Activated CD4-positive, alpha-beta T cell treated with anti-CD3 and anti-CD28 coated beads, Interleukin-2, amount 10 ng/mL, durations not matched to agents 7 days and 5 days (primary cell): ENCODE measurements around the gene TMIGD3. TPM values are rescaled to one million over a fixed set of nuclear protein-coding genes. Genes with fewer than 3 reads are reported as not detected.

Experiments
- CTCF ChIA-PET: fragments of 350-600 bp; sonication (Branson Sonifier 250); formaldehyde crosslinking; loops from one replicate; lab custom pipeline; 2021; ENCODE audit warnings: antibody characterized with exemption; lab: Charles Lee
- POLR2A ChIA-PET: fragments of 350-600 bp; sonication (Branson Sonifier 250); formaldehyde crosslinking; loops from one replicate; lab custom pipeline; 2021; ENCODE audit warnings: antibody characterized with exemption; lab: Charles Lee
- DNase-seq: peaks from one replicate; pipeline ENCODE4 v3.0.0-alpha.2; 2020
- H3K27ac Mint-ChIP-seq: one replicate; pipeline ENCODE4 v1.8.0; 2021; ENCODE audit warnings: mild to moderate bottlenecking, moderate library complexity, mixed read lengths
- H3K27me3 Mint-ChIP-seq: one replicate; pipeline ENCODE4 v1.8.0; 2021; ENCODE audit warnings: mixed read lengths
- H3K36me3 Mint-ChIP-seq: one replicate; pipeline ENCODE4 v1.8.0; 2021; ENCODE audit warnings: low read depth, mixed read lengths
- H3K4me1 Mint-ChIP-seq: one replicate; pipeline ENCODE4 v1.8.0; 2021; ENCODE audit warnings: mixed read lengths
- H3K4me3 Mint-ChIP-seq: one replicate; pipeline ENCODE4 v1.8.0; 2021; ENCODE audit warnings: mild to moderate bottlenecking, moderate library complexity, mixed read lengths
- H3K9me3 Mint-ChIP-seq: one replicate; pipeline ENCODE4 v1.8.0; 2021; ENCODE audit warnings: mixed read lengths
- total RNA-seq, 2 experiments: library from RNA; stranded (reverse); gene quantifications; one replicate each; pipeline ENCODE4 v1.2.3, GENCODE V29; 2021

TMIGD3 gene
- total RNA-seq, 2 experiments from 2014 or later, result not detected

- Mint-ChIP-seq H3K4me3 (no peak overlapping the region), H3K36me3 (no peaks in the 10 kb centered on the region), H3K27ac (no peak overlapping the region), H3K9me3 (no peaks in the 10 kb centered on the region), H3K4me1 (peaks cover 20% of the 10 kb centered on the region), H3K27me3 (peaks cover 2% of the 10 kb centered on the region)
- no peak for DNase-seq
- ChIA-PET CTCF (interaction anchor here (0.6 to 1.9 kb wide), 5 partner anchors 8 to 1488 kb away, joined by 3 to 11 read pairs (median 4); no protein-coding TSS in a partner anchor), POLR2A (no interaction called here)
Measured at GRCh38 chr1:111484391-111485026, 18.9 kb downstream of the TMIGD3 start.

- Mint-ChIP-seq H3K27me3 (peaks cover 2% of the 10 kb centered on the region), H3K4me1 (peaks cover 20% of the 10 kb centered on the region), H3K27ac (no peak overlapping the region), H3K4me3 (no peak overlapping the region), H3K9me3 (no peaks in the 10 kb centered on the region), H3K36me3 (peaks cover under 1% of the 10 kb centered on the region)
- CTCF ChIA-PET, result no interaction called here
- DNase-seq, result no peak
- POLR2A ChIA-PET, result no interaction called here
Measured at GRCh38 chr1:111483876-111484275, 19.6 kb downstream of the TMIGD3 start.

- Mint-ChIP-seq H3K4me1 (peaks cover 27% of the 10 kb centered on the region), H3K27ac (no peak overlapping the region), H3K9me3 (no peaks in the 10 kb centered on the region), H3K36me3 (peaks cover 7% of the 10 kb centered on the region), H3K27me3 (no peaks in the 10 kb centered on the region), H3K4me3 (no peak overlapping the region)
- POLR2A ChIA-PET, result no interaction called here
- no peak for DNase-seq
- CTCF ChIA-PET, result interaction anchor here (1.9 kb wide), 1 partner anchor 25 kb away, joined by 13 read pairs; no protein-coding TSS in a partner anchor
Measured at GRCh38 chr1:111483166-111483565, 20.3 kb downstream of the TMIGD3 start.

DNA sequence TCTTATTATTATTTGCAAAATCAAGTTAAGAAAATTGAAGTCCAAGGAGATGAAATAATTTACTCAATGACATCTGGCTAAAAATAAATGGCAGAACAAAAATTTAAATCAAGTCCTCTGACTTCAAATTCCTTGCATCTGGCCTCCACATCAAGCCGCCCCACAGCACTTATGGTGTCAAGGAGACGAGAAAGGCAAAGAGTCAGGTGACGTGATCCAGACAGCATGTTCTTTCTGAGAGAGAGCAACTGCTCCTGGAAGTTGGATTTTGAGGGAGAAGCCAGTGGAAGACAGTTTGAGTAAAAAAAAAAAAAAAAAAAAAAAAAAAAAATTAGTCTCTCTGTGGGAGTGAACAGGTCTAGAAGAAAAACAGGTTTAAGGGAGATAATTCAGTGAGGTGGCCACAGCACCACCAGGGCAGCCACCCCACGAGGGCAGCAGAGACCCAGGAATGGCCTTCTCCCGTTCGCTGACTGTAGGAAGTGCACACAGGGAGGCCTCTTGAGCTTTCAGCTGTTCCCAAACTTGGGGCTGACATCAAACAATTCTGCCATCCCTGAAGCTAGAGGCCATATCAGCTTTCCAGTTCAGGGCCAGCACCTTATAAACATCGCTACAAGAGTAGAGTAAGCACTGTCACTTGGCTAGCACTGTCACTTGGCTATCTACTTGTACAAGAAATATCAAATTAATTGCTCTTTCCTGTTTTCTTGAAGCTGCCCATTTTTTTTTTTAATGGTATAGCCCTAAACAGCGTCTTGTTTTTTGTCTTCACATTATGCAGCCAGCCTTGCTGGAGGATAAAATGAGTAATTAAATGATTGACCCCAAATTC is 21.8 kb downstream of the TMIGD3 start:
- no peak overlapping the region for H3K4me3 Mint-ChIP-seq
- peaks cover 42% of the 10 kb centered on the region for H3K4me1 Mint-ChIP-seq
- ChIA-PET CTCF (interaction anchor here (0.6 to 1.9 kb wide), 18 partner anchors 17 to 1249 kb away, joined by 3 to 13 read pairs (median 3); partner anchors contain the start of genes ADORA3, INKA2 and TMIGD3), POLR2A (no interaction called here)
- H3K27me3 Mint-ChIP-seq, result peaks cover 3% of the 10 kb centered on the region
- peaks cover 20% of the 10 kb centered on the region for H3K36me3 Mint-ChIP-seq
- H3K27ac Mint-ChIP-seq, result no peak overlapping the region
- peaks cover 5% of the 10 kb centered on the region for H3K9me3 Mint-ChIP-seq
- peak; percentile 68 for DNase-seq

GRCh38 chr1:111480674-111481073 is 22.8 kb downstream of the TMIGD3 start:
- Mint-ChIP-seq H3K4me1 (peaks cover 52% of the 10 kb centered on the region), H3K9me3 (peaks cover 5% of the 10 kb centered on the region), H3K4me3 (no peak overlapping the region), H3K27me3 (peaks cover 3% of the 10 kb centered on the region), H3K27ac (no peak overlapping the region), H3K36me3 (peaks cover 25% of the 10 kb centered on the region)
- ChIA-PET POLR2A (no interaction called here), CTCF (interaction anchor here (1.0 to 1.4 kb wide), 4 partner anchors 27 to 280 kb away, joined by 3 to 10 read pairs (median 3); no protein-coding TSS in a partner anchor)
- peak; percentile 2 for DNase-seq

- Mint-ChIP-seq H3K27ac (peak overlapping the region; percentile 93), H3K9me3 (peaks cover 5% of the 10 kb centered on the region), H3K27me3 (peaks cover 3% of the 10 kb centered on the region), H3K4me3 (peak overlapping the region; percentile 82), H3K36me3 (peaks cover 42% of the 10 kb centered on the region), H3K4me1 (peaks cover 70% of the 10 kb centered on the region)
- ChIA-PET CTCF (interaction anchor here (0.9 to 2.8 kb wide), 12 partner anchors 9 to 293 kb away, joined by 3 to 10 read pairs (median 4); no protein-coding TSS in a partner anchor), POLR2A (interaction anchor here (1.8 kb wide), 1 partner anchor 31 kb away, joined by 4 read pairs; no protein-coding TSS in a partner anchor)
- DNase-seq, result peak; percentile 72
Measured at GRCh38 chr1:111476761-111477309, 26.6 kb downstream of the TMIGD3 start.

GRCh38 chr1:111476214-111476613 is 27.2 kb downstream of the TMIGD3 start:
- Mint-ChIP-seq H3K27ac (peak overlapping the region; percentile 93), H3K4me1 (peaks cover 64% of the 10 kb centered on the region), H3K9me3 (peaks cover 5% of the 10 kb centered on the region), H3K36me3 (peaks cover 42% of the 10 kb centered on the region), H3K4me3 (peak overlapping the region; percentile 82), H3K27me3 (peaks cover 3% of the 10 kb centered on the region)
- DNase-seq, result no peak
- ChIA-PET CTCF (interaction anchor here (0.9 to 2.8 kb wide), 10 partner anchors 9 to 293 kb away, joined by 3 to 9 read pairs (median 4); no protein-coding TSS in a partner anchor), POLR2A (interaction anchor here (1.8 kb wide), 1 partner anchor 32 kb away, joined by 4 read pairs; no protein-coding TSS in a partner anchor)

GRCh38 chr1:111475701-111476100 is 27.7 kb downstream of the TMIGD3 start:
- ChIA-PET CTCF (interaction anchor here (0.9 to 2.5 kb wide), 6 partner anchors 8 to 279 kb away, joined by 3 to 9 read pairs (median 4); no protein-coding TSS in a partner anchor), POLR2A (interaction anchor here (1.8 kb wide), 1 partner anchor 32 kb away, joined by 4 read pairs; no protein-coding TSS in a partner anchor)
- H3K4me1 Mint-ChIP-seq, result peaks cover 62% of the 10 kb centered on the region
- DNase-seq, result peak; percentile 42
- peaks cover 5% of the 10 kb centered on the region for H3K9me3 Mint-ChIP-seq
- H3K4me3 Mint-ChIP-seq, result peak overlapping the region; percentile 82
- peaks cover 3% of the 10 kb centered on the region for H3K27me3 Mint-ChIP-seq
- H3K36me3 Mint-ChIP-seq, result peaks cover 42% of the 10 kb centered on the region
- peak overlapping the region; percentile 93 for H3K27ac Mint-ChIP-seq

DNA sequence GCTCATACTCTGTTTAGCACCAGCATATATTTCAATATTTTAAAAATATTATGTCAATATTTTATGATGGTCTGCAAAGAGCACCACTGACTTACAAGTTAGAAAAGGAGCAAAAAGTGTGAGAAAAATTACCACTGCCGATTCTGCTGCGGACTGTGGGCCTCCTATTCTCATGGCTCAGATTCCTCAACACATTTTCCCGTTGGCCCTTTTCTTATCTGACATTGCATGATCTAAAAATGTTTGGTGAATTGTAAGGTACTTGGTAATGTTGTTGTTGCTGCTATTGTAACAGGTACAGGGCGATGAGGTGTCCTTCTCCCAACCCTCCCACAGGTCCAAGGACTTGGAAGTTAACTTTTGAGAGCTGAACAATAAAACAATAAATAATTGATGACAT is 28.9 kb downstream of the TMIGD3 start:
- ChIA-PET CTCF (interaction anchor here (0.6 to 2.5 kb wide), 3 partner anchors 34 to 1137 kb away, joined by 3 to 9 read pairs (median 4); no protein-coding TSS in a partner anchor), POLR2A (interaction anchor here (0.6 kb wide), 1 partner anchor 38 kb away, joined by 3 read pairs; no protein-coding TSS in a partner anchor)
- peak overlapping the region; percentile 82 for H3K4me3 Mint-ChIP-seq
- H3K9me3 Mint-ChIP-seq, result peaks cover 5% of the 10 kb centered on the region
- peaks cover 59% of the 10 kb centered on the region for H3K4me1 Mint-ChIP-seq
- peaks cover 42% of the 10 kb centered on the region for H3K36me3 Mint-ChIP-seq
- H3K27ac Mint-ChIP-seq, result peak overlapping the region; percentile 93
- peaks cover 3% of the 10 kb centered on the region for H3K27me3 Mint-ChIP-seq
- DNase-seq, result no peak

- Mint-ChIP-seq H3K4me1 (peaks cover 59% of the 10 kb centered on the region), H3K27me3 (peaks cover 3% of the 10 kb centered on the region), H3K36me3 (peaks cover 42% of the 10 kb centered on the region), H3K27ac (peak overlapping the region; percentile 93), H3K9me3 (peaks cover 5% of the 10 kb centered on the region), H3K4me3 (peak overlapping the region; percentile 82)
- DNase-seq, result no peak
- POLR2A ChIA-PET, result interaction anchor here (0.6 kb wide), 1 partner anchor 38 kb away, joined by 3 read pairs; no protein-coding TSS in a partner anchor
- CTCF ChIA-PET, result interaction anchor here (0.6 to 2.5 kb wide), 2 partner anchors 34 to 1137 kb away, joined by 4 to 9 read pairs; no protein-coding TSS in a partner anchor
Measured at GRCh38 chr1:111474106-111474505, 29.3 kb downstream of the TMIGD3 start.

DNA sequence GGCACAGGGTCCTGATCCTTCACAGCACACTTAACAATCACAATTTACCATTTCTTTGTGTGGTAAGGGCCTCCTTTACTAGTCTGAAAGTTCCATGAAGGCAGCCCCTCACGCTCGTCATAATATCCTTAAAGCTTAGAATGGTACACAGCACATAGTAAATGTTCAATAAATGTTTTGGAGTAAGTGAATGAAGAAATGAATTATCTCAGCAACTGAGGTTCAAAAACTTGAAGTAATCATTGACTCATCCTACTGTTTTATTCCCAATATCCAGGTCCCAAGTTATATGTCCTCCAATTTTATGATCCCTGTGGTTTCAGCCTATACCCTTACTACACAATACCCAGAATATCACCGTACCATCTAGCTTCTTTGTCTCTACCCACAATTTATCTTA is 31.9 kb downstream of the TMIGD3 start:
- Mint-ChIP-seq H3K36me3 (peaks cover 24% of the 10 kb centered on the region), H3K4me1 (peaks cover 36% of the 10 kb centered on the region), H3K27ac (no peak overlapping the region), H3K27me3 (no peaks in the 10 kb centered on the region), H3K9me3 (no peaks in the 10 kb centered on the region), H3K4me3 (no peak overlapping the region)
- POLR2A ChIA-PET, result no interaction called here
- CTCF ChIA-PET, result interaction anchor here (0.7 to 1.8 kb wide), 7 partner anchors 14 to 780 kb away, joined by 3 to 8 read pairs (median 4); no protein-coding TSS in a partner anchor
- no peak for DNase-seq

DNA sequence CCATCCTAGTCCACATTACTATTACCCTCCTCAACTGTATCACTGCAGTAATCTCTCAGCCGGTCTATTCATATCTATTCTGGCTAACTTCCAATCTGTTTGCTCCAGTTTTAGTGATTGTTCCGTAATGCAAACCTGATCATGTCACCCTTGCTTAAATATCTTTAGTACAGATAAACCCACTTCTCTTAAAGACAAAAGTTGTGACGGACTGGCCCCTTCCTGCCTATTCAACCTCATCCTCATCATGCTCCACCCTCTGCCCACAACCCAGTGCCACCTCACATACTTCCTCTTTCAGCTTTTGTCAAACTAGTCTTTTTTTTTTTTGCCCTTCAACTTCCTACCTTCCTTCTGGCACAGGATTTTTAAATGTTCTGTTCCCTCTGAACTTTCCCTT is 32.4 kb downstream of the TMIGD3 start:
- ChIA-PET POLR2A (interaction anchor here (0.6 kb wide), 1 partner anchor 288 kb away, joined by 5 read pairs; no protein-coding TSS in a partner anchor), CTCF (interaction anchor here (0.6 to 1.8 kb wide), 7 partner anchors 22 to 781 kb away, joined by 3 to 8 read pairs (median 3); no protein-coding TSS in a partner anchor)
- Mint-ChIP-seq H3K27me3 (no peaks in the 10 kb centered on the region), H3K9me3 (no peaks in the 10 kb centered on the region), H3K27ac (no peak overlapping the region), H3K4me3 (no peak overlapping the region), H3K36me3 (peaks cover 22% of the 10 kb centered on the region), H3K4me1 (peaks cover 31% of the 10 kb centered on the region)
- DNase-seq, result peak; percentile 82
